Suprapubic skin (tissue), 4 donors: ENCODE results near the gene TINAGL1. TPM values are rescaled to one million over a fixed set of nuclear protein-coding genes. Genes with fewer than 3 reads are reported as not detected.

ENCODE experiments used
- DNase-seq, 2 donors: peaks; one replicate each; pipeline ENCODE4 v3.0.0-alpha.2; 2019; ENCODE audit warnings: low spot score in 2 of 2
- H3K27ac ChIP-seq: fragments of 200-600 bp; sonication (generic); one replicate; pipeline ENCODE4 v1.5.1; 2019
- H3K27me3 ChIP-seq: fragments of 200-600 bp; sonication (generic); one replicate; pipeline ENCODE4 v1.5.1; 2019
- H3K36me3 ChIP-seq: fragments of 200-600 bp; sonication (generic); one replicate; pipeline ENCODE4 v1.5.1; 2019
- H3K4me1 ChIP-seq: fragments of 200-600 bp; sonication (generic); one replicate; pipeline ENCODE4 v1.5.1; 2019
- H3K4me3 ChIP-seq: fragments of 200-600 bp; sonication (generic); one replicate; pipeline ENCODE4 v1.5.1; 2019; ENCODE audit warnings: mild to moderate bottlenecking
- H3K9me3 ChIP-seq: fragments of 200-600 bp; sonication (generic); one replicate; pipeline ENCODE4 v1.5.1; 2019
- EP300 ChIP-seq: sonication (generic); formaldehyde crosslinking; IDR thresholded peaks from one replicate; pipeline ENCODE4 v1.6.1; 2017; ENCODE audit warnings: antibody characterized with exemption
- POLR2A ChIP-seq, 2 donors: fragments of 450-650 bp; IDR thresholded peaks; one replicate each; pipeline ENCODE4 v1.6.1; 2017; ENCODE audit warnings: antibody characterized with exemption in 2 of 2, mild to moderate bottlenecking in 2 of 2, moderate library complexity in 2 of 2
- POLR2AphosphoS5 ChIP-seq, 3 donors: sonication (generic); formaldehyde crosslinking; IDR thresholded peaks; one replicate each; pipeline ENCODE4 v1.6.1; 2017; ENCODE audit warnings: antibody characterized with exemption in 3 of 3
- WGBS: methylation state at CpG from one replicate; pipeline ENCODE4 v1.1.5; 2018; 5-methylcytosine and 5-hydroxymethylcytosine counted together
- total RNA-seq, 4 donors: library from RNA; depleted of rRNA; stranded (reverse); fragments of >200 nt; gene quantifications; one replicate each; pipeline ENCODE4 v1.1.0, GENCODE V29; 2016
- TF ChIP-seq, protein P1 (sequence below), 2 donors: fragments of 200-600 bp in 1 of 2; fragments of 450-650 bp in 1 of 2; sonication (generic) in 1 of 2; IDR thresholded peaks; one replicate each; pipeline ENCODE4 v1.5.1; 2016 to 2019; ENCODE audit warnings: antibody characterized with exemption in 2 of 2, mild to moderate bottlenecking in 1 of 2, moderate library complexity in 1 of 2

The TINAGL1 gene
- total RNA-seq, 4 donors from 2014 or later: 40.1 to 78.5 (median 64.0) TPM

DNA sequence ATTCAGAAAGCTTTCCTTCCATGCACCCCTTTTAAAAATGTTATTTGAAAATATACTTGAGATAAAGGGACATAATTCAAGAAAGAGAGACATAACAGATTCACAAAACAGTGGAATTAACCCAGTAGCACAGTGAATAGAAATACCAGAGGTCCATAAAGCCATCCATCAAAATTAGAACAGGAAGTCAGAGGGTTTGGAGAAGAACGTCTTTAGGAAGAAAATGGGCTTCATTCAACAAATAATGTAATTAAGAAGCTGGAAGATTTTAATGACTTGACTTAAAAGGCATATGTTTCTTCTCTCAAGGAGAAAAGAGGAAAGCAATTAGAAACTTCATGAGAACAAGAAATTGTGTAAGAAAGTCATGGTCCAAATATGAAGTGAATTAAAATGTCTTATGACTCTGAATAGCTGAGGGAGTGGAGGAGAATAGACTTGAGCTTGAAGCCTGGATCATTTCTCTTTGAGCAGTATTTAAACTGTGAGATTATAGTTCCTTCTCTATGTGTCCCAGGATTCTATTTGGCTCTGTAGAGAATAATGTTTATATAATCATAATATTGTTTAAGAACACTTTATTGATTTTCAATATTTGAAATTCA is 33.3 kb downstream of the TINAGL1 start:
- Histone ChIP-seq H3K4me1 (no peaks in the 10 kb centered on the region), H3K4me3 (no peak overlapping the region), H3K27ac (no peak overlapping the region), H3K36me3 (no peaks in the 10 kb centered on the region), H3K9me3 (no peaks in the 10 kb centered on the region), H3K27me3 (no peaks in the 10 kb centered on the region)
- TF ChIP-seq EP300: no peak
- no peak for TF ChIP-seq POLR2A (IDR thresholded peaks at IDR 0.05)
- TF ChIP-seq POLR2AphosphoS5 (IDR thresholded peaks at IDR 0.05): no peak
- TF ChIP-seq, protein P1, sequence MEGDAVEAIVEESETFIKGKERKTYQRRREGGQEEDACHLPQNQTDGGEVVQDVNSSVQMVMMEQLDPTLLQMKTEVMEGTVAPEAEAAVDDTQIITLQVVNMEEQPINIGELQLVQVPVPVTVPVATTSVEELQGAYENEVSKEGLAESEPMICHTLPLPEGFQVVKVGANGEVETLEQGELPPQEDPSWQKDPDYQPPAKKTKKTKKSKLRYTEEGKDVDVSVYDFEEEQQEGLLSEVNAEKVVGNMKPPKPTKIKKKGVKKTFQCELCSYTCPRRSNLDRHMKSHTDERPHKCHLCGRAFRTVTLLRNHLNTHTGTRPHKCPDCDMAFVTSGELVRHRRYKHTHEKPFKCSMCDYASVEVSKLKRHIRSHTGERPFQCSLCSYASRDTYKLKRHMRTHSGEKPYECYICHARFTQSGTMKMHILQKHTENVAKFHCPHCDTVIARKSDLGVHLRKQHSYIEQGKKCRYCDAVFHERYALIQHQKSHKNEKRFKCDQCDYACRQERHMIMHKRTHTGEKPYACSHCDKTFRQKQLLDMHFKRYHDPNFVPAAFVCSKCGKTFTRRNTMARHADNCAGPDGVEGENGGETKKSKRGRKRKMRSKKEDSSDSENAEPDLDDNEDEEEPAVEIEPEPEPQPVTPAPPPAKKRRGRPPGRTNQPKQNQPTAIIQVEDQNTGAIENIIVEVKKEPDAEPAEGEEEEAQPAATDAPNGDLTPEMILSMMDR (IDR thresholded peaks at IDR 0.05): no peak
- 32% methylated on average over 1 of the region's 1 CpG for WGBS
- DNase-seq: no peak

DNA sequence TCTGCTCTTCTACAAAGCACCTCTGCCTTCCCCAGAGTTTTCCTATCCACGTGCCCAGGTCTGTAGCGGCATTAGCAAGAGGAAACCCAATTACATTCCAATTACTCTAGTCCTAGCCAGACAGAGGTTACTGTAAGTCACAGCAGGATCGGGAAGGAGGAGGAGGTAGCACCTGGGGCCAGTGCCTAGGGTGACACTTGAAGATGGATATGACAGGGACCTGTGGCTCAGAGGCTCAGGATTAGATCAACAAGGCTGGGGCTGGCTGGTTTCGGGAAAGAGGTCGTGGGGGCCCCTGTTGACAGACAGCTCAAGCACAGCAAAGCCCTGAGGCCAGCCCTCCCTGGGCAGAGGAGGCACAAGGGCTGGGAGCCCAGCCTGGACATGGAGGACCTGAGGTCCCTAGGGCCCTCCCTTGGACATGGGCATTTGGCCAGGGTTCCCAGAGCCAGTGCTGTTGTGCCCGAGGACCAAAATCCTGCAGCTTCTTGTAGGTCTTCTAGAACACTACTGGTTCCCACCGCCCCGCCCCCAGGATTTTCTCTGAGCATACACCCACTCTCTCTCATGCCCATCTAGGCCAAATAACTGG is 38.2 kb downstream of the TINAGL1 start:
- Histone ChIP-seq H3K27me3 (peaks cover 33% of the 10 kb centered on the region), H3K4me3 (no peak overlapping the region), H3K27ac (no peak overlapping the region), H3K4me1 (peaks cover 13% of the 10 kb centered on the region), H3K36me3 (no peaks in the 10 kb centered on the region), H3K9me3 (no peaks in the 10 kb centered on the region)
- 78% methylated on average over 6 of the region's 8 CpGs for WGBS
- peak in 1 of 2 donors; percentile 76 for DNase-seq
- no peak for TF ChIP-seq EP300
- TF ChIP-seq POLR2AphosphoS5 (IDR thresholded peaks at IDR 0.05): no peak
- no peak for TF ChIP-seq POLR2A (IDR thresholded peaks at IDR 0.05)
- TF ChIP-seq, protein P1 (IDR thresholded peaks at IDR 0.05): no peak

DNA sequence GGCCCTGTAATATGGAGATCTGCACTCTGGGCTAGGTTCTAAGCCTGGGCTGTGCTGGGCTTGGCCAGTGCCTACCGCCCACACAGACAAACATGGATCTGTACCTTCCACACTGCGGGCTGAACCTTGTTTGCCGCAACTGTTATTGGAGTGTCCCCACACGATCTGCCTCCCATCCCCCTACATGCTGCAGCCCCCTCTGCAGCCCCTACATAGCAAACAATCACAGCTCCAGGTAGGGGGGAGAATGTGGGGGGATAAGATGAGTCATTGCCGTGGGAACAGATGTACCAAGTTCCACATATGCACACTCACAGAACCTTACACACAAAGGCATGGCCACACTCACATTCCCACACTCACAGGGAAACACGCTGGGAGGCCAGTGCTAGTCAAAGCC is 39.1 kb downstream of the TINAGL1 start:
- Histone ChIP-seq H3K9me3 (no peaks in the 10 kb centered on the region), H3K27ac (no peak overlapping the region), H3K4me3 (no peak overlapping the region), H3K27me3 (peaks cover 33% of the 10 kb centered on the region), H3K36me3 (no peaks in the 10 kb centered on the region), H3K4me1 (peaks cover 13% of the 10 kb centered on the region)
- WGBS: 100% methylated on average over 2 of the region's 6 CpGs
- peak in 1 of 2 donors; percentile 24 for DNase-seq
- TF ChIP-seq POLR2A (IDR thresholded peaks at IDR 0.05) (no peak), POLR2AphosphoS5 (IDR thresholded peaks at IDR 0.05) (no peak), EP300 (no peak)
- TF ChIP-seq, protein P1 (IDR thresholded peaks at IDR 0.05): no peak

DNA sequence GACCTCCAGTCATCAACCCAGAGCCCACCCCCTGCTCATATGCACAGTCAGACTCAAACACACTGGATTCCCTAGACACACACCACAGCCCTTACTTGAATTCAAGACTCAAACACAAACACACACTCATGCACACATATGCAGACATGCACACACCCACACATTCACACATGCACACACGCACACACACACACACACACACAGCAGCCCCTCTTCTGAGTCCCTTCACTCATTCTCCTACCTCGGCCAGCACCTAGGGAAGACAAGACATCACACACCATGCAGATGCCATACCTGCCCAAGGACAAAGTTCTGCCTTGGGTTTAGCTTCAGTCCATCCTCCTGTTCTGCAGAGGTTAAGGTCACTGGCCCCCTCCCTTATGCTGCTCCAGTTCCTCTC is 39.6 kb downstream of the TINAGL1 start:
- H3K27me3 ChIP-seq: peaks cover 33% of the 10 kb centered on the region
- no peak for DNase-seq
- 94% methylated on average over 2 of the region's 2 CpGs for WGBS
- no peak overlapping the region for H3K4me3 ChIP-seq
- peaks cover 13% of the 10 kb centered on the region for H3K4me1 ChIP-seq
- no peaks in the 10 kb centered on the region for H3K9me3 ChIP-seq
- no peak overlapping the region for H3K27ac ChIP-seq
- no peak for TF ChIP-seq POLR2AphosphoS5 (IDR thresholded peaks at IDR 0.05)
- H3K36me3 ChIP-seq: no peaks in the 10 kb centered on the region

DNA sequence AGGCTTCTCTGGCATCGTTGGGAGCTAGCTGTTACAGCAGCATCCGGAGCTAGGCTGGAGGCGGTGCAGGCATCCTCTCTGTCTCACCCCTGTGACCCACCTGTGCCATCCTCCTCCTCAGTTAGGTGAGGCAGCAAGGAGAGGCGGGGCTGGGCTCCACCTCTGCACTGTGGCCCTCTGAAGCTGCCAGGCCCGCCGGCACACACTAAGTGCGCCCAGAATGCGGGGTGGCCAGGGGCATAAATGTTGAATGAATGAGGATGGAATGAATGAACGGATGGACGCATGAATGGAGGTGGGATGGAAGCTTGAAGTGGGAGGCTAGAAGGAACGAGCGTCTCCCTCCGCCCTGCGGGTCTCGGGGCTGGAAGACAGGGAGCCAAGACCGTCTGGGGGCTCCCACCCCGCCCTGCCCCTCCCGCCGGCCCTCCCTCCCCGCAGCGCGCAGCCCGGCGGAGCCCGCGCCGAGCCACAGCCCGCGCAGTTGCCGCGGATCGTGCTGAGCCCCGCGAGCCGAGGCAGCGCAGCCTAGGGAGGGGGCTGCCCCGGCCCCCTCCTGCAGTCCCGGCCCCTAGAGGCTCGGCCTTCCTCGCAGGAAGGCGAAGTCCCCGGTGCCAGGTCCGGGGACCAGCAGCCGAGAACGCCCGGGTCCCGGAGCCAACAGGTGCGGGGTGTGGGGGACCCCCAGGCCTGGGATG is 41.1 kb downstream of the TINAGL1 start, which contains the start of gene HCRTR1:
TSS of gene HCRTR1 (plus strand) at position 472 of the 698 bp plus-strand sequence. CDS start 1,504 bp downstream, outside the sequence.
- DNase-seq: peak in 1 of 2 donors; percentile 70
- H3K27ac ChIP-seq: no peak within 1 kb of the TSS
- peaks cover 13% of the 10 kb centered on the region for H3K4me1 ChIP-seq
- H3K4me3 ChIP-seq: peak within 1 kb of the TSS; percentile 56
- TF ChIP-seq, protein P1 (IDR thresholded peaks at IDR 0.05): no peak
- TF ChIP-seq POLR2AphosphoS5 (IDR thresholded peaks at IDR 0.05): no peak
- TF ChIP-seq EP300: no peak
- no peak for TF ChIP-seq POLR2A (IDR thresholded peaks at IDR 0.05)
- 28% methylated on average over 15 of the region's 48 CpGs for WGBS
- peaks cover 33% of the 10 kb centered on the region for H3K27me3 ChIP-seq
- no peaks in the 10 kb centered on the region for H3K9me3 ChIP-seq
- H3K36me3 ChIP-seq: no peaks in the 10 kb centered on the region
